ENCODE data around the gene PHACTR2.

DNA sequence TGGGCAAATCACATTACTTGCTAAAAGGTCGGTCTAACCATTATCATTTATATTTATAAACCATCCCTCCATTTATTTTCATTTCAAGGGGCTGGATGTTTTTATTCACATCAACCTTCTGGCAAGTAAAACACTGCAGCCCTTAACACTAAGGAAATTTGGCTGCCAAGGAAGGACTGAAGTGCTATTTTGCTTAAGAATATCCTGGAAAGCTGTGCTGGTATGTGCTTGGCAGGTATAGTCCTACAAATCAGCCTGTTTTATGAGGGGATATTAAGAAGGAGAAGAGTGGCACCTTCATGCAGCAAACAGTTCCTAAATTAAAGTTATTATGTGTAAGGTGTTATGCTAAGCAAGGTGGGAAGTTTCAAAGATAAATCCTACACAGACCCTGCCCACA lies 9.8 kb downstream of the PHACTR2 start:
- TF ChIP-seq, protein P1, sequence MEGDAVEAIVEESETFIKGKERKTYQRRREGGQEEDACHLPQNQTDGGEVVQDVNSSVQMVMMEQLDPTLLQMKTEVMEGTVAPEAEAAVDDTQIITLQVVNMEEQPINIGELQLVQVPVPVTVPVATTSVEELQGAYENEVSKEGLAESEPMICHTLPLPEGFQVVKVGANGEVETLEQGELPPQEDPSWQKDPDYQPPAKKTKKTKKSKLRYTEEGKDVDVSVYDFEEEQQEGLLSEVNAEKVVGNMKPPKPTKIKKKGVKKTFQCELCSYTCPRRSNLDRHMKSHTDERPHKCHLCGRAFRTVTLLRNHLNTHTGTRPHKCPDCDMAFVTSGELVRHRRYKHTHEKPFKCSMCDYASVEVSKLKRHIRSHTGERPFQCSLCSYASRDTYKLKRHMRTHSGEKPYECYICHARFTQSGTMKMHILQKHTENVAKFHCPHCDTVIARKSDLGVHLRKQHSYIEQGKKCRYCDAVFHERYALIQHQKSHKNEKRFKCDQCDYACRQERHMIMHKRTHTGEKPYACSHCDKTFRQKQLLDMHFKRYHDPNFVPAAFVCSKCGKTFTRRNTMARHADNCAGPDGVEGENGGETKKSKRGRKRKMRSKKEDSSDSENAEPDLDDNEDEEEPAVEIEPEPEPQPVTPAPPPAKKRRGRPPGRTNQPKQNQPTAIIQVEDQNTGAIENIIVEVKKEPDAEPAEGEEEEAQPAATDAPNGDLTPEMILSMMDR (IDR thresholded peaks at IDR 0.05): no peak
- no peak for TF ChIP-seq ZFX (IDR thresholded peaks at IDR 0.05; ENCODE audit: borderline replicate concordance)

Data from 22Rv1 (cell line).